HEK293T (cell line): Measurements from ENCODE around the gene MFRP.

Source experiments
- CTCF ChIA-PET: fragments of 350-600 bp; formaldehyde crosslinking; extraction: SDS; loops from one replicate; lab custom pipeline; 2021; ENCODE audit warnings: antibody characterized with exemption, inconsistent platforms; lab: Yijun Ruan, JAX
- POLR2A ChIA-PET: fragments of 350-600 bp; formaldehyde crosslinking; extraction: SDS; loops from one replicate; lab custom pipeline; 2020; ENCODE audit warnings: antibody characterized with exemption, inconsistent platforms; lab: Yijun Ruan, JAX
- DNase-seq: peaks from one replicate; pipeline ENCODE4 v3.0.0; 2012; ENCODE audit warnings: mixed read lengths; ENCODE audit errors: extremely low spot score
- ARNT ChIP-seq: fragments of 450-650 bp; IDR thresholded peaks from 2 replicates; pipeline ENCODE4 v1.6.1; 2017; ENCODE audit warnings: mild to moderate bottlenecking
- BHLHE40 ChIP-seq: fragments of 450-650 bp; IDR thresholded peaks from 2 replicates; pipeline ENCODE4 v1.6.1; 2016; ENCODE audit warnings: mild to moderate bottlenecking, moderate library complexity, borderline replicate concordance
- CTBP1 ChIP-seq: fragments of 450-650 bp; IDR thresholded peaks from 2 replicates; pipeline ENCODE4 v1.6.1; 2016; ENCODE audit warnings: borderline replicate concordance
- ELF4 ChIP-seq: fragments of 450-650 bp; IDR thresholded peaks from 2 replicates; pipeline ENCODE4 v1.6.1; 2017; ENCODE audit warnings: antibody characterized with exemption
- FOXA1 ChIP-seq: fragments of 450-650 bp; IDR thresholded peaks from 2 replicates; pipeline ENCODE4 v1.6.1; 2016; ENCODE audit warnings: mild to moderate bottlenecking
- FOXK2 ChIP-seq: fragments of 450-650 bp; IDR thresholded peaks from 2 replicates; pipeline ENCODE4 v1.6.1; 2016; ENCODE audit warnings: mild to moderate bottlenecking
- FOXM1 ChIP-seq: fragments of 450-650 bp; IDR thresholded peaks from 2 replicates; pipeline ENCODE4 v1.6.1; 2017; ENCODE audit warnings: mild to moderate bottlenecking, borderline replicate concordance
- HDGF ChIP-seq: fragments of 450-650 bp; IDR thresholded peaks from 2 replicates; pipeline ENCODE4 v1.6.1; 2017; ENCODE audit warnings: antibody characterized with exemption, borderline replicate concordance
- L3MBTL2 ChIP-seq: fragments of 450-650 bp; conservative IDR thresholded peaks from 2 replicates; pipeline ENCODE4 v1.6.1; 2016; ENCODE audit warnings: mild to moderate bottlenecking
- LEF1 ChIP-seq: fragments of 450-650 bp; IDR thresholded peaks from 2 replicates; pipeline ENCODE4 v1.6.1; 2017; ENCODE audit warnings: mild to moderate bottlenecking, borderline replicate concordance
- NFRKB ChIP-seq: fragments of 450-650 bp; IDR thresholded peaks from 2 replicates; pipeline ENCODE4 v1.6.1; 2016; ENCODE audit warnings: mild to moderate bottlenecking, moderate library complexity
- PKNOX1 ChIP-seq: fragments of 450-650 bp; IDR thresholded peaks from 2 replicates; pipeline ENCODE4 v1.6.1; 2016
- SP1 ChIP-seq: fragments of 450-650 bp; IDR thresholded peaks from 2 replicates; pipeline ENCODE4 v1.6.1; 2017
- SUZ12 ChIP-seq: fragments of 450-650 bp; IDR thresholded peaks from 2 replicates; pipeline ENCODE4 v1.6.1; 2016; ENCODE audit warnings: mild to moderate bottlenecking
- TARDBP ChIP-seq: fragments of 450-650 bp; IDR thresholded peaks from 2 replicates; pipeline ENCODE4 v1.6.1; 2016
- ZNF384 ChIP-seq: fragments of 450-650 bp; IDR thresholded peaks from 2 replicates; pipeline ENCODE4 v1.6.1; 2016

Gene MFRP

GRCh38 chr11:119381181-119381988, 34.9 kb upstream of the MFRP start, which contains the start of gene USP2:
Gene USP2 (minus strand): TSS chr11:119381690. CDS start chr11:119373480, 8,210 bp downstream.
- POLR2A ChIA-PET = interaction anchor here (0.9 to 1.4 kb wide), 4 partner anchors 14 to 93 kb away, joined by 3 to 4 read pairs (median 4); no protein-coding TSS in a partner anchor
- CTCF ChIA-PET = interaction anchor here (0.6 to 4.2 kb wide), 18 partner anchors 8 to 632 kb away, joined by 3 to 20 read pairs (median 4); no protein-coding TSS in a partner anchor
- TF ChIP-seq PKNOX1 = no peak
- TF ChIP-seq L3MBTL2 = peak; percentile 97
- peak; percentile 96 for DNase-seq

- CTCF ChIA-PET = interaction anchor here (0.6 to 4.2 kb wide), 18 partner anchors 9 to 632 kb away, joined by 3 to 20 read pairs (median 4); no protein-coding TSS in a partner anchor
- TF ChIP-seq NFRKB (no peak), L3MBTL2 (peak; percentile 31; the same call in 1 of the 2 replicates), TARDBP (no peak)
- POLR2A ChIA-PET = interaction anchor here (0.9 to 1.4 kb wide), 4 partner anchors 14 to 94 kb away, joined by 3 to 4 read pairs (median 4); no protein-coding TSS in a partner anchor
- DNase-seq = no peak
Measured at GRCh38 chr11:119380827-119381180, 34.3 kb upstream of the MFRP start.

- no peak for DNase-seq
- POLR2A ChIA-PET = interaction anchor here (1.3 to 1.4 kb wide), 2 partner anchors 19 to 95 kb away, joined by 4 read pairs; no protein-coding TSS in a partner anchor
- no peak for TF ChIP-seq BHLHE40
- no peak for TF ChIP-seq SP1
- CTCF ChIA-PET = interaction anchor here (0.6 to 4.2 kb wide), 11 partner anchors 9 to 633 kb away, joined by 3 to 20 read pairs (median 4); no protein-coding TSS in a partner anchor
Measured at GRCh38 chr11:119380160-119380826, 33.8 kb upstream of the MFRP start.

- POLR2A ChIA-PET = interaction anchor here (0.8 kb wide), 1 partner anchor 11 kb away, joined by 3 read pairs; no protein-coding TSS in a partner anchor
- TF ChIP-seq HDGF (no peak), SUZ12 (no peak), LEF1 (no peak), ZNF384 (no peak), CTBP1 (no peak), ELF4 (no peak), PKNOX1 (no peak), SP1 (no peak), ARNT (no peak), TARDBP (no peak), BHLHE40 (no peak), NFRKB (no peak), FOXK2 (no peak), L3MBTL2 (no peak)
- no peak for DNase-seq
- CTCF ChIA-PET = interaction anchor here (0.6 to 4.2 kb wide), 6 partner anchors 13 to 173 kb away, joined by 3 to 20 read pairs (median 4); partner anchors contain the start of gene CBL
Measured at GRCh38 chr11:119378851-119379465, 32.5 kb upstream of the MFRP start.

- POLR2A ChIA-PET = no interaction called here
- no peak for DNase-seq
- CTCF ChIA-PET = interaction anchor here (1.4 to 4.2 kb wide), 2 partner anchors 38 to 40 kb away, joined by 5 to 20 read pairs; no protein-coding TSS in a partner anchor
- TF ChIP-seq FOXA1 (no peak), FOXK2 (no peak), LEF1 (no peak), ARNT (no peak), L3MBTL2 (no peak), SP1 (no peak), FOXM1 (no peak), CTBP1 (no peak), SUZ12 (no peak), HDGF (no peak), TARDBP (no peak), NFRKB (no peak), PKNOX1 (no peak), ZNF384 (no peak)
Measured at GRCh38 chr11:119377961-119378667, 31.6 kb upstream of the MFRP start.
